Thyroid gland (tissue), 4 donors: ENCODE measurements around the gene GNAQ.

Source experiments
- POLR2A ChIP-seq, 2 donors: fragments of 450-650 bp; IDR thresholded peaks; one replicate each; pipeline ENCODE4 v1.6.1; 2017; ENCODE audit warnings: antibody characterized with exemption in 2 of 2, mild to moderate bottlenecking in 2 of 2, moderate library complexity in 1 of 2
- TF ChIP-seq, protein P1 (sequence below), 6 experiments: fragments of 200-600 bp in 3 of 6; fragments of 450-650 bp in 3 of 6; sonication (generic) in 3 of 6; IDR thresholded peaks; one replicate each; pipeline ENCODE4 v1.5.1; 2016 to 2019; ENCODE audit warnings: antibody characterized with exemption in 6 of 6, mild to moderate bottlenecking in 2 of 6, inconsistent platforms in 1 of 6, moderate library complexity in 1 of 6

DNA sequence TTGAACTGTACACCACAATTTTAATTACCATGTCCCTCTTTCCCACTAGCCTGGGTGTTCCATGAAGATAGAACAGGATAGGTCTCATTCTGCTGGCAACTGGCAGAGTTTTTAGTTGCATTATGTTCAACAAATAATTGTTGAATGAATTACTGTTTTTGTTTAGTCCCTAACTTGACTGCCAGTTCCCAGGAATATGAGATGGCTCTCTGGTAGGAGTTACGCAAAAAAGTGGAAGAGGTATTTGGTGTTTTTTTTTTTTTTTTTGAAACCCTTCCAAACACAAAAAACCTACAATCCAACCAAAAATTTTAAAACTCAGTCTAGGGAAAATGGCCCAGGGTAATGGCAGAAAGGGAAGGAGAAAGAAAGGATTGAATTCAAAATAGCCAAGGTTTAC lies 153.6 kb downstream of the GNAQ start:
- TF ChIP-seq, protein P1, sequence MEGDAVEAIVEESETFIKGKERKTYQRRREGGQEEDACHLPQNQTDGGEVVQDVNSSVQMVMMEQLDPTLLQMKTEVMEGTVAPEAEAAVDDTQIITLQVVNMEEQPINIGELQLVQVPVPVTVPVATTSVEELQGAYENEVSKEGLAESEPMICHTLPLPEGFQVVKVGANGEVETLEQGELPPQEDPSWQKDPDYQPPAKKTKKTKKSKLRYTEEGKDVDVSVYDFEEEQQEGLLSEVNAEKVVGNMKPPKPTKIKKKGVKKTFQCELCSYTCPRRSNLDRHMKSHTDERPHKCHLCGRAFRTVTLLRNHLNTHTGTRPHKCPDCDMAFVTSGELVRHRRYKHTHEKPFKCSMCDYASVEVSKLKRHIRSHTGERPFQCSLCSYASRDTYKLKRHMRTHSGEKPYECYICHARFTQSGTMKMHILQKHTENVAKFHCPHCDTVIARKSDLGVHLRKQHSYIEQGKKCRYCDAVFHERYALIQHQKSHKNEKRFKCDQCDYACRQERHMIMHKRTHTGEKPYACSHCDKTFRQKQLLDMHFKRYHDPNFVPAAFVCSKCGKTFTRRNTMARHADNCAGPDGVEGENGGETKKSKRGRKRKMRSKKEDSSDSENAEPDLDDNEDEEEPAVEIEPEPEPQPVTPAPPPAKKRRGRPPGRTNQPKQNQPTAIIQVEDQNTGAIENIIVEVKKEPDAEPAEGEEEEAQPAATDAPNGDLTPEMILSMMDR (IDR thresholded peaks at IDR 0.05): no peak
- TF ChIP-seq POLR2A (IDR thresholded peaks at IDR 0.05): no peak
